ENCODE results near the gene CTBS. TPM values are rescaled to one million over a fixed set of nuclear protein-coding genes. Genes with fewer than 3 reads are reported as not detected.

CTBS gene
- total and polyA plus RNA-seq, 2 of the 4 experiments (the other 2 are of a cell fraction): 5.9 to 12.4 TPM

GRCh38 chr1:84502927-84503326, 71.3 kb downstream of the CTBS start:
- Histone ChIP-seq H3K4me2 (ENCODE audit: low read depth, low read length) (no peak overlapping the region; the same call in 1 of the 2 replicates), H3K79me1 (ENCODE audit: low read depth in 1 of 2, low read length in 2 of 2) (peaks cover 12 to 31% of the 10 kb centered on the region in 2 experiments; a peak in 3 of 4 replicates), H4K5ac (ENCODE audit: low read depth, low read length) (no peak overlapping the region), H2BK5ac (ENCODE audit: low read depth, low read length, poor library complexity, severe bottlenecking) (no peak overlapping the region), H3K9me3 (ENCODE audit: control insufficient read depth, insufficient read depth, low read length) (no peaks in the 10 kb centered on the region), H3K4me1 (ENCODE audit: control insufficient read depth, insufficient read depth, low read length) (peaks cover 6% of the 10 kb centered on the region; the same call in 1 of the 2 replicates), H4K91ac (ENCODE audit: insufficient read depth, low read depth, low read length) (no peak overlapping the region), H3K56ac (ENCODE audit: extremely low read depth, insufficient read depth, low read length) (no peak overlapping the region), H4K8ac (ENCODE audit: low read depth in 2 of 2, low read length in 2 of 2) (no peak overlapping the region), H3K18ac (ENCODE audit: low read depth, low read length) (no peak overlapping the region), H3K27me3 (ENCODE audit: control insufficient read depth, insufficient read depth, low read length) (no peaks in the 10 kb centered on the region), H3K9ac (ENCODE audit: low read depth, low read length) (no peak overlapping the region), H3K9me1 (ENCODE audit: insufficient read depth, low read length) (no peaks in the 10 kb centered on the region; the same call in 1 of the 2 replicates), H3K36me3 (ENCODE audit: control insufficient read depth, insufficient read depth, low read length) (peaks cover 8% of the 10 kb centered on the region), H2BK120ac (ENCODE audit: low read depth, low read length) (no peak overlapping the region), H4K20me1 (ENCODE audit: insufficient read depth, low read length) (peaks cover 49% of the 10 kb centered on the region), H3K23ac (ENCODE audit: low read depth, low read length) (no peak overlapping the region), H2BK20ac (ENCODE audit: low read depth, low read length) (no peak overlapping the region), H3K27ac (ENCODE audit: insufficient read depth, low read length) (no peak overlapping the region), H2AK5ac (ENCODE audit: low read depth, low read length) (no peak overlapping the region), H3K4me3 (ENCODE audit: insufficient read depth, low read depth, low read length) (no peak overlapping the region), H2AFZ (replicated peaks; ENCODE audit: low read length, poor library complexity) (no peak overlapping the region), H3K14ac (replicated peaks; ENCODE audit: low read depth, low read length) (no peak overlapping the region), H2AK9ac (replicated peaks; ENCODE audit: low read depth, low read length, poor library complexity) (no peak overlapping the region), H3K4ac (ENCODE audit: low read depth, low read length) (no peak overlapping the region), H2BK15ac (ENCODE audit: low read depth, low read length) (no peak overlapping the region)
- DNase-seq (no peak), ATAC-seq (ENCODE audit: low read depth) (no peak)
- in situ Hi-C loops (cut with MboI; ENCODE audit: low sequenced_read_pairs): no loop called here
- no TSS peak for BruUV-seq (replicated peaks)
- CTCF ChIA-PET: interaction anchor here (1.3 kb wide), 1 partner anchor 102 kb away, joined by 3 read pairs; no protein-coding TSS in a partner anchor
- intact Hi-C loops (cut with micrococcal nuclease): no loop called here
- POLR2A ChIA-PET (ENCODE audit: unreplicated experiment): interaction anchor here (0.5 kb wide), 1 partner anchor 933 kb away, joined by 3 read pairs; no protein-coding TSS in a partner anchor
- TF ChIP-seq ELK1 (IDR thresholded peaks at IDR 0.05; ENCODE audit: borderline replicate concordance, low read depth, low read length) (no peak), MAZ (IDR thresholded peaks at IDR 0.05; ENCODE audit: borderline replicate concordance, low read depth, low read length) (no peak), CTCF (conservative IDR thresholded peaks at IDR 0.05; ENCODE audit: low read depth, low read length) (no peak), RAD21 (IDR thresholded peaks at IDR 0.05; ENCODE audit: low read length) (no peak), RCOR1 (IDR thresholded peaks at IDR 0.05; ENCODE audit: insufficient replicate concordance, low read length) (no peak), MXI1 (IDR thresholded peaks at IDR 0.05; ENCODE audit: borderline replicate concordance, low read depth, low read length) (no peak)
- 80% methylated on average over 1 of the region's 5 CpGs; no CpG with 5 or more reads in 1 of the 2 experiments for WGBS, 2 experiments (ENCODE audit: extremely low coverage in 2 of 2, insufficient read length in 1 of 2)
- dilution Hi-C loops (cut with HindIII; ENCODE audit: low sequenced_read_pairs, unreplicated experiment): no loop called here
